GM12878 (cell line): ENCODE results near the gene VSIG10L2.

ENCODE experiments used
- ATF3 ChIP-seq: IDR thresholded peaks from 2 replicates; pipeline ENCODE4 v1.6.1; 2011; ENCODE audit warnings: low read depth, mild to moderate bottlenecking, low read length, moderate library complexity, borderline replicate concordance; ENCODE audit errors: extremely low read depth
- CEBPB ChIP-seq, 2 experiments: fragments of 150-350 bp in 1 of 2; IDR thresholded peaks; 2 replicates each; pipeline ENCODE4 v1.6.1; 2012 to 2014; ENCODE audit warnings: low read depth in 2 of 2, low read length in 2 of 2, borderline replicate concordance in 1 of 2, inconsistent platforms in 1 of 2
- CREB1 ChIP-seq: IDR thresholded peaks from 2 replicates; pipeline ENCODE4 v1.6.1; 2012; ENCODE audit warnings: low read depth, mild to moderate bottlenecking, inconsistent platforms
- CTCF ChIP-seq, 3 experiments: IDR thresholded peaks in 2 of 3; conservative IDR thresholded peaks in 1 of 3; 2 replicates each; pipeline ENCODE4 v1.5.1; 2011; ENCODE audit warnings: low read depth in 3 of 3, low read length in 3 of 3, mild to moderate bottlenecking in 3 of 3, control low read depth in 2 of 3, moderate library complexity in 2 of 3, inconsistent platforms in 1 of 3, mixed read lengths in 1 of 3; ENCODE audit not compliant: control insufficient read depth in 2 of 3, insufficient read depth in 1 of 3; ENCODE audit errors: extremely low read depth in 1 of 3
- EP300 ChIP-seq, 2 experiments: fragments of 150-350 bp in 1 of 2; IDR thresholded peaks; 2 replicates each; pipeline ENCODE4 v1.6.1; 2011 to 2012; ENCODE audit warnings: low read depth in 2 of 2, low read length in 2 of 2, borderline replicate concordance in 1 of 2, improper control_type of control experiment in 1 of 2, inconsistent platforms in 1 of 2; ENCODE audit not compliant: control insufficient read depth in 1 of 2
- ESRRA ChIP-seq: IDR thresholded peaks from 2 replicates; pipeline ENCODE4 v1.6.1; 2012; ENCODE audit warnings: mild to moderate bottlenecking, low read length, improper control_type of control experiment
- EZH2 ChIP-seq: IDR thresholded peaks from 2 replicates; pipeline ENCODE4 v1.6.1; 2012; ENCODE audit warnings: low read depth, mild to moderate bottlenecking, control low read depth, inconsistent platforms, low read length, borderline replicate concordance; ENCODE audit not compliant: control insufficient read depth
- HDGF ChIP-seq: fragments of 450-650 bp; IDR thresholded peaks from 2 replicates; pipeline ENCODE4 v1.6.1; 2016; ENCODE audit warnings: antibody characterized with exemption
- IRF3 ChIP-seq: fragments of 450-650 bp; IDR thresholded peaks from 2 replicates; pipeline ENCODE4 v1.6.1; 2014; ENCODE audit warnings: mild to moderate bottlenecking
- MEF2A ChIP-seq: IDR thresholded peaks from 2 replicates; pipeline ENCODE4 v1.6.1; 2011; ENCODE audit warnings: low read depth, mild to moderate bottlenecking, low read length, moderate library complexity; ENCODE audit not compliant: insufficient read depth
- NBN ChIP-seq: fragments of 450-650 bp; IDR thresholded peaks from 2 replicates; pipeline ENCODE4 v1.6.1; 2016
- NFYA ChIP-seq: IDR thresholded peaks from 2 replicates; pipeline ENCODE4 v1.6.1; 2011; ENCODE audit warnings: low read depth, mild to moderate bottlenecking, low read length, improper control_type of control experiment, borderline replicate concordance
- TCF7 ChIP-seq: IDR thresholded peaks from 2 replicates; pipeline ENCODE4 v1.6.1; 2014; ENCODE audit warnings: antibody characterized with exemption, borderline replicate concordance

- TF ChIP-seq HDGF (no peak), CTCF (IDR thresholded peaks at IDR 0.05 in 2 of 3, conservative IDR thresholded peaks at IDR 0.05 in 1 of 3; ENCODE audit: control insufficient read depth in 2 of 3, extremely low read depth in 1 of 3, insufficient read depth in 1 of 3, low read depth in 3 of 3, low read length in 3 of 3) (no peak), NBN (no peak), NFYA (no peak), EP300 (IDR thresholded peaks at IDR 0.05; ENCODE audit: borderline replicate concordance in 1 of 2, control insufficient read depth in 1 of 2, low read depth in 2 of 2, low read length in 2 of 2) (no peak), CEBPB (IDR thresholded peaks at IDR 0.05; ENCODE audit: borderline replicate concordance in 1 of 2, low read depth in 2 of 2, low read length in 2 of 2) (no peak), MEF2A (no peak), EZH2 (no peak), TCF7 (no peak), ATF3 (no peak), ESRRA (no peak), CREB1 (no peak), IRF3 (no peak)
Measured at GRCh38 chr11:125954123-125954944, 8.5 kb downstream of the VSIG10L2 start.
